HCT116 (cell line): ENCODE results near the gene GRIFIN. TPM values are rescaled to one million over a fixed set of nuclear protein-coding genes. Genes with fewer than 3 reads are reported as not detected.
"Not testable (repeated sequence)": the region's sequence is repeated elsewhere in the genome, so short reads cannot be mapped to it uniquely, and the experiment has no call there.

Source experiments
- ATAC-seq: fragments of 200-7000 bp; cut with Tn5 transposase; 2 replicates; pipeline ENCODE4 v1.9.1; 2020; ENCODE audit warnings: mild to moderate bottlenecking, moderate library complexity
- BruUV-seq: library from RNA; stranded (reverse); fragments of 400-500 nt; replicated peaks from 2 replicates; lab custom pipeline; 2021; lab: Mats Ljungman, UMichigan
- CTCF ChIA-PET: fragments of 300-600 bp; sonication (Branson Sonifier 250); formaldehyde crosslinking; loops from one replicate; lab custom pipeline; 2021; ENCODE audit warnings: antibody characterized with exemption; lab: Charles Lee
- POLR2A ChIA-PET: fragments of 300-600, 350-600 bp; sonication (Branson Sonifier 250); formaldehyde crosslinking; loops from one replicate; lab custom pipeline; 2021; ENCODE audit warnings: antibody characterized with exemption; lab: Charles Lee
- RAD21 ChIA-PET, 2 experiments: fragments of 300-600 bp; sonication (Branson Sonifier 250); formaldehyde crosslinking; loops; one replicate each; lab custom pipeline; 2023; ENCODE audit warnings: low total read pairs in 2 of 2; ENCODE audit not compliant: uncharacterized antibody in 2 of 2, unreplicated experiment in 2 of 2, low non-redundant PET in 1 of 2; lab: Charles Lee
- DNase-seq: peaks from one replicate; pipeline ENCODE4 v3.0.0-alpha.2; 2010; ENCODE audit warnings: low read depth, low spot score
- H2AFZ ChIP-seq: fragments of 200-600 bp; shearing (Covaris generic), sonication (generic); 2 replicates; pipeline ENCODE4 v1.6.1; 2017; ENCODE audit warnings: low read depth, mixed run types, mixed read lengths, antibody characterized with exemption, low read length; ENCODE audit not compliant: poor library complexity, severe bottlenecking
- H3K27ac ChIP-seq: 2 replicates; pipeline ENCODE4 v1.5.1; 2012; ENCODE audit warnings: low read depth, low read length
- H3K27me3 ChIP-seq: fragments of 200-600 bp; sonication (generic); 2 replicates; pipeline ENCODE4 v1.6.1; 2016; ENCODE audit warnings: mixed run types, low read length, mixed read lengths; ENCODE audit not compliant: insufficient read depth
- H3K36me3 ChIP-seq, 2 experiments: fragments of 200-500 bp in 1 of 2; fragments of 200-600 bp in 1 of 2; sonication (Bioruptor generic) in 1 of 2; sonication (generic) in 1 of 2; 2 replicates each; pipeline versions ENCODE4 v1.5.1 to v1.6.1; 2014 to 2016; ENCODE audit warnings: low read length in 2 of 2, inconsistent platforms in 1 of 2, mixed read lengths in 1 of 2, mixed run types in 1 of 2; ENCODE audit not compliant: insufficient read depth in 2 of 2, control insufficient read depth in 1 of 2
- H3K4me1 ChIP-seq, 2 experiments: fragments of 200-600 bp in 1 of 2; sonication (generic) in 1 of 2; 2 replicates each; pipeline versions ENCODE4 v1.5.1 to v1.6.1; 2012 to 2017; ENCODE audit warnings: low read length in 2 of 2, inconsistent platforms in 1 of 2, mild to moderate bottlenecking in 1 of 2, mixed read lengths in 1 of 2, mixed run types in 1 of 2, moderate library complexity in 1 of 2; ENCODE audit not compliant: insufficient read depth in 2 of 2, control insufficient read depth in 1 of 2
- H3K4me2 ChIP-seq: fragments of 200-600 bp; sonication (generic); 2 replicates; pipeline ENCODE4 v1.6.1; 2017; ENCODE audit warnings: mixed run types, low read length, mixed read lengths
- H3K4me3 ChIP-seq, 2 experiments: fragments of 200-600 bp in 1 of 2; sonication (generic) in 1 of 2; replicated peaks in 1 of 2; 2 replicates each; pipeline ENCODE4 v1.5.1; 2011 to 2016; ENCODE audit warnings: low read length in 2 of 2, control low read depth in 1 of 2, low read depth in 1 of 2, mild to moderate bottlenecking in 1 of 2, mixed read lengths in 1 of 2, mixed run types in 1 of 2
- H3K79me2 ChIP-seq: fragments of 200-600 bp; sonication (generic); 2 replicates; pipeline ENCODE4 v1.6.1; 2017; ENCODE audit warnings: mild to moderate bottlenecking, mixed run types, low read length, moderate library complexity, mixed read lengths; ENCODE audit not compliant: insufficient read depth
- H3K9ac ChIP-seq: fragments of 200-600 bp; sonication (generic); 2 replicates; pipeline ENCODE4 v1.6.1; 2016; ENCODE audit warnings: low read length, mixed read lengths
- H3K9me2 ChIP-seq: fragments of 200-600 bp; sonication (generic), shearing (Covaris generic); 2 replicates; pipeline ENCODE4 v1.6.1; 2017; ENCODE audit warnings: mixed run types, mild to moderate bottlenecking, moderate library complexity; ENCODE audit not compliant: insufficient read depth
- H3K9me3 ChIP-seq, 2 experiments: fragments of 200-500 bp in 1 of 2; fragments of 200-600 bp in 1 of 2; sonication (Bioruptor generic) in 1 of 2; sonication (generic) in 1 of 2; 2 replicates each; pipeline ENCODE4 v1.6.1; 2014 to 2017; ENCODE audit warnings: low read length in 2 of 2, mixed read lengths in 2 of 2, inconsistent platforms in 1 of 2, low read depth in 1 of 2, mild to moderate bottlenecking in 1 of 2, mixed run types in 1 of 2, moderate library complexity in 1 of 2; ENCODE audit not compliant: control insufficient read depth in 1 of 2, insufficient read depth in 1 of 2
- H4K20me1 ChIP-seq: fragments of 200-600 bp; sonication (generic), shearing (Covaris generic); 2 replicates; pipeline ENCODE4 v1.6.1; 2017; ENCODE audit warnings: mixed run types, mild to moderate bottlenecking, moderate library complexity; ENCODE audit not compliant: insufficient read depth
- CEBPB ChIP-seq: IDR thresholded peaks from 2 replicates; pipeline ENCODE4 v1.6.1; 2012; ENCODE audit warnings: low read depth
- EZH2 ChIP-seq: fragments of 200-600 bp; sonication (generic); IDR thresholded peaks from 2 replicates; pipeline ENCODE4 v1.6.1; 2017; ENCODE audit warnings: antibody characterized with exemption, mixed run types
- POLR2A ChIP-seq: IDR thresholded peaks from 2 replicates; pipeline ENCODE4 v1.7.0; 2011; ENCODE audit warnings: borderline replicate concordance; ENCODE audit not compliant: insufficient read depth, insufficient read length; ENCODE audit errors: extremely low read depth
- RAD21 ChIP-seq: IDR thresholded peaks from 2 replicates; pipeline ENCODE4 v1.6.1; 2012; ENCODE audit warnings: low read depth, mild to moderate bottlenecking
- REST ChIP-seq: IDR thresholded peaks from 2 replicates; pipeline ENCODE4 v1.6.1; 2012; ENCODE audit warnings: low read depth
- SP1 ChIP-seq: IDR thresholded peaks from 2 replicates; pipeline ENCODE4 v1.6.1; 2012; ENCODE audit warnings: low read depth
- TCF7L2 ChIP-seq: IDR thresholded peaks from 2 replicates; pipeline ENCODE4 v1.7.0; 2011; ENCODE audit warnings: borderline replicate concordance, inconsistent platforms; ENCODE audit not compliant: insufficient read depth, insufficient read length; ENCODE audit errors: extremely low read depth
- ZBTB33 ChIP-seq: IDR thresholded peaks from 2 replicates; pipeline ENCODE4 v1.6.1; 2011; ENCODE audit warnings: mild to moderate bottlenecking, low read length, moderate library complexity; ENCODE audit not compliant: insufficient replicate concordance; ENCODE audit errors: extremely low read depth
- ZFX ChIP-seq: fragments of 450-650 bp; IDR thresholded peaks from 2 replicates; pipeline ENCODE4 v1.6.1; 2017
- intact Hi-C: fragments of 100-400 bp; cut with micrococcal nuclease; formaldehyde crosslinking; loops from 2 replicates; pipeline ENCODE4 v1.10.0; 2022
- total RNA-seq: library from RNA; stranded (reverse); gene quantifications from one replicate; pipeline ENCODE4 v1.2.1, GENCODE V29; 2021; ENCODE audit not compliant: unreplicated experiment

Gene GRIFIN
- total RNA-seq, 1 experiment from 2014 or later = not detected

GRCh38 chr7:2471022-2471329, 5.2 kb downstream of the GRIFIN start (continued):
- TF ChIP-seq REST (no peak), POLR2A (no peak), EZH2 (no peak), CEBPB (no peak), TCF7L2 (no peak)

- Histone ChIP-seq H3K9ac (no peak overlapping the region), H3K4me3 (no peak overlapping the region), H3K27me3 (no peaks in the 10 kb centered on the region), H3K27ac (no peak overlapping the region), H3K36me3 (no peaks in the 10 kb centered on the region), H3K9me3 (no peaks in the 10 kb centered on the region), H2AFZ (no peak overlapping the region), H3K79me2 (no peaks in the 10 kb centered on the region), H4K20me1 (no peaks in the 10 kb centered on the region), H3K4me2 (no peak overlapping the region), H3K9me2 (no peaks in the 10 kb centered on the region), H3K4me1 (peaks cover 4 to 15% of the 10 kb centered on the region in 2 experiments; a peak in 2 of 4 replicates)
- RAD21 ChIA-PET = interaction anchor here in 1 of 2 experiments (1.0 to 2.2 kb wide), 2 partner anchors 19 kb away, joined by 4 to 12 read pairs; no protein-coding TSS in a partner anchor
- TF ChIP-seq ZFX = no peak
- no peak for TF ChIP-seq TCF7L2
- no peak for TF ChIP-seq SP1
- TF ChIP-seq RAD21 = no peak
- TF ChIP-seq ZBTB33 = no peak
- intact Hi-C loops = no loop called here
- POLR2A ChIA-PET = interaction anchor here (0.5 kb wide), 1 partner anchor 18 kb away, joined by 4 read pairs; no protein-coding TSS in a partner anchor
- CTCF ChIA-PET = interaction anchor here (1.1 to 2.6 kb wide), 3 partner anchors 11 to 53 kb away, joined by 3 to 63 read pairs (median 13); no protein-coding TSS in a partner anchor
- no peak for ATAC-seq
- no peak for DNase-seq
- BruUV-seq = no TSS peak
These were observed 5.8 kb downstream of the GRIFIN start for GRCh38 chr7:2470204-2471021.

GRCh38 chr7:2469460-2470203, 6.6 kb downstream of the GRIFIN start:
- H3K9me2 ChIP-seq, H3K9me3 ChIP-seq, H3K9ac ChIP-seq, H3K27ac ChIP-seq, H3K4me2 ChIP-seq, H2AFZ ChIP-seq, H3K36me3 ChIP-seq, H3K27me3 ChIP-seq, H3K79me2 ChIP-seq, DNase-seq, H3K4me3 ChIP-seq, BruUV-seq, ATAC-seq, H4K20me1 ChIP-seq: not testable (repeated sequence)
- POLR2A ChIA-PET = interaction anchor here (0.5 to 1.0 kb wide), 3 partner anchors 10 to 18 kb away, joined by 4 read pairs; no protein-coding TSS in a partner anchor
- intact Hi-C loops = loop anchor here (1.0 to 5.0 kb wide), 3 partner anchors 18 to 892 kb away; partner anchors contain the start of genes BRAT1 and IQCE
- CTCF ChIA-PET = interaction anchor here (0.9 to 2.6 kb wide), 17 partner anchors 10 to 891 kb away, joined by 3 to 63 read pairs (median 5); partner anchors contain the start of gene BRAT1
- peaks cover 4 to 15% of the 10 kb centered on the region in 2 experiments; a peak in 2 of 4 replicates for H3K4me1 ChIP-seq
- RAD21 ChIA-PET = interaction anchor here (1.0 to 2.2 kb wide), 6 partner anchors 18 to 891 kb away, joined by 3 to 12 read pairs (median 4); no protein-coding TSS in a partner anchor
